NCI-H146 treated with DMSO at 0.1 percent for 48 hours (cell line): ENCODE data around the gene CNOT11.
A peak's percentile ranks its signal among the peaks of the same experiment; 100 is the strongest.
"Not testable (repeated sequence)": the region's sequence is repeated elsewhere in the genome, so short reads cannot be mapped to it uniquely, and the experiment has no call there.

Experiments
- DNase-seq: peaks from one replicate; lab custom pipeline; 2025; ENCODE audit not compliant: unreplicated experiment; lab: John Stamatoyannopoulos, UW

The CNOT11 gene

DNA sequence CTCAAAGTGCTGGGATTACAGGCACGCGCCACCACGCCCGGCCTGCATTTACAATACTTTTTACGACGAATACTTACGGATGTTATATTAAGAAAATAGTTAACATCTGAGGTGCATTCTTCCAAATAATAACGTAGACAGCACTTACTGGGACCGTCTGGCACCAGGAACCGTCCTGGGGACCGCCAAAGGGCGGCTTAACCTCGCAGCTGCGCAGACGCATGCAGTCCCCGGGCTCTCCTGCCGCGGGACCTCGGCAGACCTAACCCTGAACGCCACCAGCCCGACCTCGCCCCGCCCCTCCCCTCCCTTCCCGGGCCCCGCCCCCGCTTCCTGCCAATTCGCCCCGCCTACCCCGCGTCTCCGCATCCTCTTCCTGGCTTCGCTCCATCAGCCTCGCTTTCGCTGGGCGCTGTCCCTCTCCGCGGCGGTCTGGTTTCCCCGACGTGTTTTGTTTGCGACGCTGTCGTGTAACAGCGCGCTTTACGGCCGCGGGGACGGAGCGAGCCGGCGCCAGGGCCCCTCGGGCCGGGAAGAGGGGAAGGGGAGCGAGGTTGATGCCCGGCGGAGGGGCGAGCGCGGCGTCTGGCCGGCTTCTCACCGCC is at the start of gene CNOT11:
CNOT11 (plus strand) TSS at position 479 of the 605 bp plus-strand sequence; CDS start at position 558, 79 bp downstream.
- peak; percentile 93 for DNase-seq

DNA sequence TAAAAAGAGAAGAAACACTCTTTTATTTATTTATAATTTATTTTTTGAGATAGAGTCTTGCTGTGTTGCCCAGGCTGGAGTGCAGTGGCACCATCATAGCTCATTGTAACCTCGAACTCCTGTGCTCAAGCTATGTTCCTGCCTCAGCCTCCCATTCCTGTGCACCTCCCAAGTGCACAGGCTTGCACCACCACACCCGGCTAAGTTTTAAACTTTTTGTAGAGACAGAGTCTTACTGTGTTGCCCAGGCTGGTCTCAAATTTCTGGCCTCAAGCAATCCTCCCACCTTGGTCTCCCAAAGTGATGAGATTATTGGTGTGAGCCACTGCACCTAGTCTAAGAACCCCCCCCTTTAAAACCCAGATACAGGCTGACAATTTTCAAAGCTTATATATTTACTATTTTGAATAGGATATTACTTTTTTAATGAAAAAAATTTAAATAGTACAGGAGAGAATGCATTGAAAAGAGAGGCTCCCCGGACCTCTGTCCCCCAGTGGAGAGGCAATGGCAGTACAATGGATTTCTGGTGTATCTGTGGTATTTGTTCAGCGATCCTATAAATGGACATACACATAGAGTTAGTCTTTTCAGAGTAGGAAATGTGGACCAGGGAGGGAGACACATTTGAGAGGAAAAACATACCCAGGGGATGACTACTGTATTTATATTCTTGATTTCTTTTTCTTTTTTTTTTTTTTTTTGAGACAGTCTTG is 48.1 kb upstream of the CNOT11 start:
- DNase-seq, result no peak

DNA sequence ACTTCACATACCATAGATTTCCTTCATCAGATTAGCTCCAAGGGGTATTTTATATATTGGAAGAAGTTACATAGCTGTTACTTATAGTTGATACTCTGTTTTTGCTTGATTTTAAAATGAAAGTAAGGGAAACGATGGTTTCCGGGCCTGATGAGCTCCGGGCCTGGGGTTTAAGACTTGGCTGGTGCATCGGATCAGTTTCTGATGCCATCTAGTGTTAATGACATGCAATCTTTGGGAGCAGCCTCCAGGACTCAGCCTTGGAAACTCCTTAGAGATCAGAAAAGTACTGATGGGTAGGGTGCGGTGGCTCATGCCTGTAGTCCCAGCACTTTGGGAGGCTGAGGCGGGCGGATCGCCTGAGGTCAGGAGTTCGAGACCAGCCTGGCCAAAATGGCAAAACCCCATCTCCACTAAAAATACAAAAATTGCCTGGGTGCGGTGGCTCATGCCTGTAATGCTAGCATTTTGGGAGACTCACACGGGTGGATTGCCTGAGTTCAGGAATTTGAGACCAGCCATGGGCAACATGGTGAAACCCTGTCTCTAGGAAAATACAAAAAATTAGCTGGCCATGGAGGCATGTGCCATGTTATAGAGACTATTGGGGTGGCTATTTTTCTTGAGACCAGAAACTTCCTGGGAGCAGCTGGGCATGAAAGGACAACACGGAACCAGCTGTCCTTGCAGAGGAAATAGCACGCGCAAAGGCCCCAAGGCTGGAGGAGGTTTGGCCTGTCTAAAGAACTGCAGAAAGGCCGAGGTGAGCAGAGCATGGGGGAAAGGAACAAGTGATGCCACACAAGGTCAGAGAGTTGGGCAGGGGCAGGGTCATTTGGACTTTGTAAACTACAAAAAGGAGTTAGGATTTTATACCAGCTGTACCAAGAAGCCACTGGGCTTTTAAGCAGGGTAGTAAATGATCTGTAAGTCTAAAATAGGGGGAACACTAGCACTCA is 46.9 kb upstream of the CNOT11 start:
- DNase-seq, result peak; percentile 51

DNA sequence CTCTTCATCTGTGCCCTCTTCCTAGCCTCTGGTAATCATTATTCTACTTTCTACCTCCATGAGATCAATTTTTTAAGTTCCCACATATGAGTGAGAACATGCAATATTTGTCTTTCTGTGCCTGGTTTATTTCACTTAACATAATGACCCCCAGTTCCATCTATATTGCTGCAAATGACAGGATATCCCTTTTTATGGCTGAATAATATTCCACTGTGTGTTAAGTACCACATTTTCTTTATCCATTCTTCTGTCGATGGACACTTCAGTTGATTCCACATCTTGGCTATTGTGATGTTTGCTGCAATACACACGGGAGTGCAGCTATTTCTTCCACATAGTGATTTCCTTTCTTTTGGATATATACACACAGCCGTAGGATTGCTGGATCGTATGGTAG is 43.9 kb upstream of the CNOT11 start:
- no peak for DNase-seq

DNA sequence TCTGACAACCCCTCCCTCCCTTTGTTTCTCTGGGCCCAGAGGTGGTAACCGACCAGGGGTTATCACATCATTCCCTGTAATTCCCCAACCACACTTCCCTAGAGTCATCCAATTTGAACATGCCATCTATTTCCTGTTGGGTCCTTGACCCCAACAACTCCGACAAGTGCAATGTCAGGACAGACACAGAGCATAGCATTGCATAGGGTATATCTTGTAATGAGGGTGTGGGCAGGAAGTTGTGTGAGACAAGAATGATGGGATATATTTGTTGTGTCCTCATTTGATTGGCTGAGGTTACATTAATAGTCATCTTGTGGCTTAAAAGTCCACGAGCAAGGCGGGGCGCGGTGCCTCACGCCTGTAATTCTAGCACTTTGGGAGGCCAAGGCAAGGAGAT is 33.4 kb upstream of the CNOT11 start:
- no peak for DNase-seq

DNA sequence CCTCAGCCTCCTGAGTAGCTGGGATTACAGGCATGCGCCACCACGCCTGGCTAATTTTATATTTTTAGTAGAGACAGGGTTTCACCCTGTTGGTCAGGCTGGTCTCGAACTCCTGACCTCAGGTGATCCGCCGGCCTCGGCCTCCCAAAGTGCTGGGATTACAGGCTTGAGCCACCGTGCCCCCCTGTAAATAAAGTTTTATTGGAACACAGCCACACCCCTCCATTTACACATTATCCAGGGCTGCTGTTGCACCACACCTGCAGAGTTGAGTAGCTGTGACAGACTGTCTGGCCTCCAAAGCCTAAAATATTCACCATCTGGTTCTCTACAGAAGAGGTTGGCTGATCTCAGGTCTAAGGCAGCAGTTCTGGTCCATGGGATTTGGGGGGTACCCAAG is 32.6 kb upstream of the CNOT11 start:
- not testable (repeated sequence) for DNase-seq

DNA sequence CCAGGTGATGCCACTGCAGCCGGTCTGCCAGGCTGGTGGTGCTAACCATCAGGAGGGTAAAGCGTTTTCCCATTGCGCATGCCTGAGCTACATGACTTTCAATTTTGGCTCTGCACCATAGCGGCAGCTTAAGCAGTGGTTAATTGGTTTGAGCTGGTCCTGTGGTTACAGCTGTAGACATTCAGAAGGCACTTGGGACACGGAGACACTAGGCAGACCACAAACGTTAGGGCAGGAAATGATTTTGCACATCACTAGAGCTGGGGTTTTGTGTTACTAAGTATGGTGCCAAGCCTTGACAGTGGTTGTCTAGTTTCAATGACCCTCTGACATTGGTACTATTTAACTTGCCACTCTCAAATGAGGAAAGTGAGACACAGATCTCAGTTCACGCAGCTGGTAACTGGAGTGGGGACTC is 28.9 kb upstream of the CNOT11 start:
- no peak for DNase-seq

DNA sequence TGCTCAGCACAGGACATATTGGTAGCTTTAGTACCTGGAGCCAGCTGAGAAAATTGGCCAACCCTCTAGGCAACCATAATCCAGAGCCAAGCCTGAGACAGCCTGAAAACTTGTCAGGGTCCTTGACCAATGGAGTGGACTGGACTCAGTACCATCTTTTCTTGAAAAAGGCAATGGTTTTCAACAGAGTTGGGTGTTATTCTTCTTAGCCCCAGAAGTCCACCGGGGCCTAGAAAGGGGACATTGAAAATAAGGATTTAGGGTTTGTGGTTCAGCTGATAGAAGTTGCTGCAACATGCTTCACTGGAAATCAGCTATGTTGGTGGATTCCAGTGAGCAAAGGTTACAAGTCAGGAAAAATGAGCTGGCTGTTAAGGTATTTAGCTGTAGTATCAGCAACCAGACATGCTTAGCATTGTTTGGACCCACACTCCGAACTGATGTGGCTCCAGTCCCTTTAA is 22.1 kb upstream of the CNOT11 start:
- DNase-seq, result no peak

DNA sequence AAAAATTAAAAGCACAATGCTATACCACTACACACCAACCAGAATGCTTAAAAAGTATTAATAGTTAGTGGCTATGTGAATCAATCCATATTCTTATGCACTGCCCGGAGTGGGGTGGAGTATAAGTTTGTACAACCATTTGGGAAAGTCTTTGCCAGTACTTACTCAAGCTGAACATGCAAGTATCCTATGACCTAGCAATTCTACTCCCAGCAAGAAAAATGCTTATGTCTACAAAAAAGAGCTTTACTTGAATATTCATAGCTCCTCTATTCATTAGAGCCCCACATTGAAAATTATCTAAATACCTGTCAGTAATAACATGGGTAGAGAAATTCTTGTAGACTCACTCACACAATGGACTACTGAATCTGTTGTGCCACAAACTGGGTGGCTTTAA is 21.4 kb upstream of the CNOT11 start:
- DNase-seq, result no peak

DNA sequence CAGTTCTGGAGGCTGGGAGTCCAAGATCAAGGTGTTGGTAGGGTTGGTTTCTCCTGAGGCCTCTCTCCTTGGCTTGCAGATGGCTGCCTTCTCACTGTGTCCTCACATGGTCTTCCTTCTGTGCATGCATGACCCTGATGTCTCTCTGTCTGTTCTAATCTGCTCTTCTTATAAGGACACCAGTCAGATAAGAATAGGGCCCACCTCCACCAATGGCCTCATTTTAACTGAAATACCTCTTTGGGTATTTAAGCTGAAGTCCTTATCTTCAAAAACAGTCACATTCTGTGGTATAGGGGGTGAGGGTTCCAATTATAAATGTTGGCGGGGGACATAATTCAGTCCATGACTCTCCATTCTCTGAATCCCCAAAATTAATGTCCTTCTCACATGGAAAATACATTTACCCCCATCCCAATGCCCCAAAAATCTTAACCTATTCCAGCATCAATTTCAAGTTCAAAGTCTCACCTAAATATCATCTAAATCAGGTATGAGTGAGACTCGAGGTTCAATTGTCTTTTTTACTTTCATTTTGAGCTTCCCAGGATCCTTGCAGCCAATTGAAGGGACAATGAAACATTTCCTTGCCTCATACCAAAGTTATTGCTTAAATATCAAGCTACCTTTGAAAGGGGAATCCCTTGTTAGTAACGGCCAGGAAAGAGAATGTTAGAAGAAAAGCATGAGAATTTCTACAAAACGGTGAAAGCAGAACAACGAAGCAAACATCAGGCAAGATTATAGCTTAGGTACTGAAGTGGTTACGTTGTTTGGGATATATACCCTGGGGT is 20.6 kb upstream of the CNOT11 start:
- no peak for DNase-seq

DNA sequence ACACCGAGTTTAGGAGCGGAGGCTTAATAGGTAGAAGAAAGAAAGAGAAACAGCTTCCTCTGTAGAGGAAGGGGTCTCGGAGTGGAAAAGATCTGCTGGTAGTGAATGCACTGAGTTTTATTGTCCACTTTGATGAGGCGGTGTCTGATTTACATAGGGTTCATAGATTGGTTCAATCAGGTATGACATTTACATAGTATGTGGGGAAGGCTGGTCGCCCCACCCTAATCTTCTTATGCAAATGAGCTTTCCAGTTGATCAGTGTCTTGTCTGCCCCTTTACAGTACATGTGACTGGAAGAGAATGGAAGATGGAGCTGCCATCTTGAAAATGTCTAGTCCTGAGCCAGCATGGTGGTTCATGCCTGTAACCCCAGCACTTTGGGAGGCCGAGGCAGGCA is 19.9 kb upstream of the CNOT11 start:
- peak; percentile 35 for DNase-seq

DNA sequence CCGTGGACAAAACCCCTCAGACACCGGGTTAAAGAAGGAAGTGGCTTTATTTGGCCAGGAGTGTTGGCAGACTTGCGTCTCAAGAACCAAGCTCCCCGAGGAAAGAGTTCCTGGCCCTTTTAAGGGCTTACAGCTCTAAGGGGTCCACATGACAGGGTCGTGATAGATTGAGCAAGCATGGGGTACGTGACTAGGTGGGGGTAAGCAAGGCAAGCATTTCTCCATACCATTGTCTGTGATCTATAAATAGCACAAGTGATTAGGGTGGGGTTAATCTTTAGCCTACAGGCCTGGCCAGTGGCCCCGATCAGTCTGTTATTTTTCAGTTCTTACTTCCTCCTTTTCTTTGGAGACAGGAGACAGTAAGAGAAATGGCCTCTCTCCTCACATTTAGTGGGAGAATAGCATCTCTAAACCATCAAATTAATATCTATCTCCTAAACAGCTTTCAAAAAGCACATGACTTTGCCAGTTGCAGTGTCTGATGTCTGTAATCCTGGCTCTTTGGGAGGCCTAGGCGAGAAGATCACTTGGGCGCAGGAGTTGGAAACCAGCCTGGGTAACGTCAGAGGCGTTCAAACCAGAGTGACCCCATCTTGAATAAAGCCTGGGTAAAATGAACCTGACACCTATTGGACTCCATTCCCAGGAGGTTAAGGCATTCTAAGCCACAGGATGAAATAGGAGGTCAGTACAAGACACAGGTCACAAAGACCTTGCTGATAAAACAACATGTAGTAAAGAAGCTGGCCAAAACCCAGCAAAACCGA is 18.3 kb upstream of the CNOT11 start:
- no peak for DNase-seq

DNA sequence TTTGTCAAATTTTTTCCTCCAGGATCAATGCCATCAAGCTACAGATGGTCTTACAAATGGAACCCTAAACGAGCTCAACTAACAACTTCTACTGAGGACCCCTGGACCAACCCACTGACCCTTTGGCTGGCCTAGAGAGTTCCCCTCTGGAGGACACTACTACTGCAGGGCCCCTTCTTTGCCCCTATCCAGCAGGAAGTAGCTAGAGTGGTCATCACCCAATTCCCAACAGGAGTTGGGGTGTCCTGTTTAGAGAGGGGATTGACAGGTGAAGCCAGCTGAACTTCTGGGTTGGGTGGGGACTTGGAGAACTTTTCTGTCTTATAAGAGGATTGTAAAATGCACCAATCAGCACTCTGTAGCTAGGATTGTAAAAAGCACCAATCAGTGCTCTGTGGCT is 16.7 kb upstream of the CNOT11 start:
- not testable (repeated sequence) for DNase-seq

DNA sequence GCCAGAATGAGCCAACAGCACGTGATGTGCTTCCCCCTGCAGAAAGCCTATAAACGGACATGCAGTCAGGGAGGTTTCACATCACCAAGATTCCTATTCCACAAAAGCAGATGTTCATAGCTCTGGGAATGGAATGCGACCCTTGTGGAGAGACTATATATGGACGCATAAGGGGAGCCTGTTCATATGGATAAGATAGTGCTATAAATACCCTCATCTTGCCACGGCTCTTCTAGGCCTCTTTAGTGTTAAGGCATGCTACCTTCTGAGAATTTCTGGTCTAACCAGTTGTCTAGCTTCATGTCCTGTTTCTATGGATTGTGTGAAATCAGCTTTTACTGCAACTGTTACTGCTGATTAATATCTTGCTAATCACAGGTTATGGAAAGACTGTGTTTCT is 14.7 kb upstream of the CNOT11 start:
- not testable (repeated sequence) for DNase-seq

DNA sequence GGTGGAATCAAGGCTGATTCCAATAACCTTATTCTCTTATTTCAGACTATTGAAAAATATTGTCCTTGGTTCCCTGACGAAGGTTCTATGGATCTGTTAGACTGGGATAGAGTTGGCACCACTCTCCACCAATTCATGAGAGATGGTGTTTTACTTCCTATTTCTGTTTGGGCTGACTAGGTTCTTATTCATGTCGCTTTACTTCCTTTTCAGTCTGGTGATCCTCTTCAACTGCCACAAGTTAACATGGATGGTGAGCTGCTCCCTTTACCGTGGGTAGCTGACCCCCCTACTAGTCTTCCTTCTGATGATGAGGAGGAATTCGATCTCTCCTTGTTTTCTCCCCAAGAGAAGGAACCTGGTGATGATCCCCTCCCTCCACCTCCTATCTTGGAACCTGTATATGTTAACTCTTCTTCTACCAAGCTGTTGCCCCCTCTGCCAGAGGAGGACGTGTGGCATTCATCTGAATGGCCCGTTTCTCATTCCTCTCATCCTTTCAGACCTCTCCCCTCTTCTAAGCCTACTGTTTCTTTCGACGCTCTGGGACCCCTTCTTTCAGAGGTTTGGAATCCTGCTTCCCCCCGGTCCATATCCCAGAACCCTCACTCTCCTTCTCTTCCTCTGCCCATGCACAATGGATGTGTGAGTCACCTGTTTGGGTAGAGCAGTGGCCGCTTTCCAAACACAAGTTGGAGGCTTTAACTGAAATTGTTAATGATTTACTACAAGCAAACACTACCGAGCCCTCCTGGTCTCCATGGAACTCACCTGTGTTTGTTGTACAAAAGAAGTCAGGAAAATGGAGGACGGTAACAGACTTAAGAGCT is 13.5 kb upstream of the CNOT11 start:
- DNase-seq, result no peak

DNA sequence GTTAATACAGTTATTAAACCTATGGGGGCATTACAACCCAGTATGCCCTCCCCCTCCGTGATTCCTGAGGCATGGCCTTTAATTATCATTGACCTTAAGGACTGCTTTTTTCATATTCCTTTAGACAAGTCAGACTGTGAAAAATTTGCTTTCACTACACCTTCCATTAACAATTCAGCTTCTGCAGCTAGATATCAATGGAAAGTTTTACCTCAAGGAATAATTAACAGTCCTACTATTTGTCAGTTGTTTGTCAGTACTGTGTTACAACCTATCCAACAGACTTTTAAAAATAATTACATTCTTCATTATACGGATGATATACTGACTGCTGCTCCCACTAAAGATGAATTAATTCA is 12.9 kb upstream of the CNOT11 start:
- not testable (repeated sequence) for DNase-seq

DNA sequence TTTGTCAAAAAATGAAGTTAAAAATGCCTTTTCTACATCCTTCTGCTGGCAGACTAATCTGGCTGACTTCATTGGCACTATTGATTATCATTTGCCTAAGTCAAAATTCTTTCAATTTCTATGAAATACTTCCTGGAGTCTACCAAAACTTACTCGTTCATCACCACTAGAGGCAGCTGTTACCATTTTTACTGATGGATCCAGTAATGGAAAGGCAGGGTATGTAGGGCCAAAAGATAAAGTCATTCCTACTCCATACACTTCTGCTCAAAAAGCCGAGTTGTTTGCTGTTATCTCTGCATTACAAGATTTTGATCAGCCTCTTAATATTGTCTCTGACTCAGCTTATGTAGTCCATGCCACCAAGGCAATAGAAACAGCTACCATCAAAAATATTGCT is 12.0 kb upstream of the CNOT11 start:
- DNase-seq, result peak; percentile 19

DNA sequence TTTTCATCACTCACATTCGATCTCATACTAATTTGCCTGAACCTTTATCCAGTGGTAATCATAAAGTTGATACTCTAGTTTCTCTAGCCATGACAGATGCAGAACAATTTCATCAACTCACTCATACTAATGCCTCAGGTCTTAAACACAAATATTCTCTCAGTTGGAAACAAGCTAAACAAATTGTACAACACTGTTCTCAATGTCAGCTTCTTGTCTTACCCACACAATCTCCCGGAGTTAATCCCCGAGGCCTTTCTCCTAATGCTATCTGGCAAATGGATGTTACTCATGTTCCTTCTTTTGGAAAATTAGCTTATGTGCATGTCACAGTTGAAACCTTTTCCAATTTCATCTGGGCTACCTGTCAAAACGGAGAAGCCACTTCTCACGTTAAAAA is 11.5 kb upstream of the CNOT11 start:
- no peak for DNase-seq

DNA sequence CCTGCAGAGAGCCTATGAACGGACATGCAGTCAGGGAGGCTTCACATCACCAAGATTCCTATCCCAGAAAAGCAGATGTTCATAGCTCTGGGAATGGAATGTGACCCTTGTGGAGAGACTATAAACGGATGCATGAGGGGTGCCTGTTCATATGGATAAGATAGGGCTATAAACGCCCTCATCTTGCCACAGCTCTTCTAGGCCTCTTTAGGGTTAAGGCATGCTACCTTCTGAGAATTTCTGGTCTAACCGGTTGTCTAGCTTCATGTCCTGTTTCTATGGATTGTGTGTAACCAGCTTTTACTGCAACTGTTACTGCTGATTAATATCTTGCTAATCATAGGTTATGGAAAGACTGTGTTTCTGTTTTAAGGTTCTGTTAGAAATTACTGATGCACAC is 8.3 kb upstream of the CNOT11 start:
- DNase-seq, result not testable (repeated sequence)
